DND-41 (cell line): ENCODE results near the gene ANKRD28.

Experiments used
- CTCF ChIP-seq: IDR thresholded peaks from 2 replicates; pipeline ENCODE4 v1.5.1; 2012; ENCODE audit warnings: borderline replicate concordance, low read length, moderate library complexity, mild to moderate bottlenecking; ENCODE audit not compliant: poor library complexity, severe bottlenecking; ENCODE audit errors: extremely low read depth
- EZH2 ChIP-seq: IDR thresholded peaks from 3 replicates; pipeline ENCODE4 v1.6.1; 2012; ENCODE audit warnings: borderline replicate concordance, low read depth, mild to moderate bottlenecking, moderate library complexity, low read length, inconsistent platforms; ENCODE audit not compliant: severe bottlenecking

GRCh38 chr3:15846606-15847005 lies 48.8 kb upstream of the ANKRD28 start:
- TF ChIP-seq CTCF: no peak
- TF ChIP-seq EZH2: no peak
